ENCODE data around the gene PASK.

GRCh38 chr2:241099246-241099645, 50.0 kb downstream of the PASK start:
- TF ChIP-seq, protein P1, sequence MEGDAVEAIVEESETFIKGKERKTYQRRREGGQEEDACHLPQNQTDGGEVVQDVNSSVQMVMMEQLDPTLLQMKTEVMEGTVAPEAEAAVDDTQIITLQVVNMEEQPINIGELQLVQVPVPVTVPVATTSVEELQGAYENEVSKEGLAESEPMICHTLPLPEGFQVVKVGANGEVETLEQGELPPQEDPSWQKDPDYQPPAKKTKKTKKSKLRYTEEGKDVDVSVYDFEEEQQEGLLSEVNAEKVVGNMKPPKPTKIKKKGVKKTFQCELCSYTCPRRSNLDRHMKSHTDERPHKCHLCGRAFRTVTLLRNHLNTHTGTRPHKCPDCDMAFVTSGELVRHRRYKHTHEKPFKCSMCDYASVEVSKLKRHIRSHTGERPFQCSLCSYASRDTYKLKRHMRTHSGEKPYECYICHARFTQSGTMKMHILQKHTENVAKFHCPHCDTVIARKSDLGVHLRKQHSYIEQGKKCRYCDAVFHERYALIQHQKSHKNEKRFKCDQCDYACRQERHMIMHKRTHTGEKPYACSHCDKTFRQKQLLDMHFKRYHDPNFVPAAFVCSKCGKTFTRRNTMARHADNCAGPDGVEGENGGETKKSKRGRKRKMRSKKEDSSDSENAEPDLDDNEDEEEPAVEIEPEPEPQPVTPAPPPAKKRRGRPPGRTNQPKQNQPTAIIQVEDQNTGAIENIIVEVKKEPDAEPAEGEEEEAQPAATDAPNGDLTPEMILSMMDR (IDR thresholded peaks at IDR 0.05) = no peak
- TF ChIP-seq EP300 (IDR thresholded peaks at IDR 0.05) = no peak
- TF ChIP-seq POLR2A (IDR thresholded peaks at IDR 0.05) = no peak

Data from tibial nerve (tissue), 4 donors.